ENCODE results near the gene LRRC49. TPM values are rescaled to one million over a fixed set of nuclear protein-coding genes. Genes with fewer than 3 reads are reported as not detected.

LRRC49 gene, protein sequence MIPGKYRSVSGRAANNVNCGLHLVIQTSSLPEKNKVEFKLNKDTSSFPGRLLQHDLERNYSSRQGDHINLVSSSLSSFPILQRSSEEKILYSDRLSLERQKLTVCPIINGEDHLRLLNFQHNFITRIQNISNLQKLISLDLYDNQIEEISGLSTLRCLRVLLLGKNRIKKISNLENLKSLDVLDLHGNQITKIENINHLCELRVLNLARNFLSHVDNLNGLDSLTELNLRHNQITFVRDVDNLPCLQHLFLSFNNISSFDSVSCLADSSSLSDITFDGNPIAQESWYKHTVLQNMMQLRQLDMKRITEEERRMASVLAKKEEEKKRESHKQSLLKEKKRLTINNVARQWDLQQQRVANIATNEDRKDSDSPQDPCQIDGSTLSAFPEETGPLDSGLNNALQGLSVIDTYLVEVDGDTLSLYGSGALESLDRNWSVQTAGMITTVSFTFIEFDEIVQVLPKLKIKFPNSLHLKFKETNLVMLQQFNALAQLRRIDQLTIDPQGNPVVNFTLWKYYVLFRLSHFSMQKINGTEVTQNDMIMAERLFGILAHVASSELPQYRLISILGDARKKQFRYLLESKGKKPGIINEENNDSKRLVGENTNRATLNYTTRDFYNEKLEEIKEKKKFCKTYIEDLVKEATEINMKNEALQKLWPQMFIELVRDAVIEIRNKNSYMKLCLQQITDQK
- total RNA-seq, result 1 to 10 TPM; 2.4 to 2.8 TPM

DNA sequence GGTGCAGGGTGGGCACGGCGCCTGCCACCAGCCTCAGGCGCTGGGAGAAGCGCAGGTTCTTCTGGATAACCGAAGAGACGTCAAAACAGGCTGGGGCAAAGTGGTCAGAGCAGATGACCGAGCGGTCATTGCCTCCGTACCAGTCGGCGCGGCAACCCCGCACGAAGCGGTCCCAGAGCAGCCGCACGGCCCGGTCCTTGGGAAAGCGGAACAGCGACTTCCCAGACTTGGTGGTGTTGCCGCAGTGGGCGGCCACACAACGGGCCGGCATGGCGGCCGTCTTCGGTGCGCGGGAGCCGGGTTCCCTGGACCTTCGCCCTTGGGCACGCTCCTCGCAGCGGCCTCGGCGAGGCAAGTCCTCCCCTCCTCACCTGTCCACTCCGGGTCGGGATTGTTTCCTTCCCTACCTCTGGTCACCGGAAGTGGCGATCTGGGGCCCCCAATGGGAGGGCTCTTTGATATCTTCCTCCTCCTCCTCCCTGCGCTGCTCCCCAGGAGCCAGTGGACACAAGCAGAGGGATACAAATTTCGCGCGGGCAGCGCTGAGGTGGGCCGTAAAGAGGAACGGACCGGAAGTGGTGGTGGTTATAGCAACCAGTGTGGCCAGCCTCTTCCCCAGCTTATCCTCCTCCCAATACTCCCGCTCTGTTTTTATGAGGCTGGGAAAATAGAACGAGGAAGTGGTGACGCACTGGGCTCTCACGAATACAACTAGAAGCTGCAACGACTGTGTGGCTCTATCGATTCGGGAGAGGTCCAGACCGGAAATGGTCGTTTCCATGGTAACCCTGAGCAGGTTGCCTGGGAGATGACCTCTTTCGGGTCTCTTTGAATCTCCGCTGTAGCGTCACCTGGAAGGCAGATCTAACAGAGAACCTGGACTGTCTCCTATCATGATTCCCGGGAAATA lies at the start of gene LRRC49, which contains the start of gene THAP10:
Gene LRRC49, plus strand, starts transcription at position 825 of the 910 bp plus-strand sequence. Its CDS starts 69 bp downstream, at position 894.
Gene THAP10, minus strand, starts transcription at position 432 of the 910 bp plus-strand sequence. Its CDS starts 161 bp downstream, at position 271.
- Histone ChIP-seq H3K27me3 (no peaks in the 10 kb centered on the region), H3K4me3 (peak within 1 kb of the TSS; percentile 73), H3K27ac (peak within 1 kb of the TSS; percentile 71), H3K9me3 (no peaks in the 10 kb centered on the region), H3K9ac (ENCODE audit: low read depth in 2 of 2, low read length in 2 of 2) (peak within 1 kb of the TSS; percentile 57 to 68), H3K4me1 (no peaks in the 10 kb centered on the region), H3K36me3 (no peaks in the 10 kb centered on the region)
- peak; percentile 89 for DNase-seq
- intact Hi-C loops (cut with DNase I), result no loop called here
- TF ChIP-seq, protein P1, sequence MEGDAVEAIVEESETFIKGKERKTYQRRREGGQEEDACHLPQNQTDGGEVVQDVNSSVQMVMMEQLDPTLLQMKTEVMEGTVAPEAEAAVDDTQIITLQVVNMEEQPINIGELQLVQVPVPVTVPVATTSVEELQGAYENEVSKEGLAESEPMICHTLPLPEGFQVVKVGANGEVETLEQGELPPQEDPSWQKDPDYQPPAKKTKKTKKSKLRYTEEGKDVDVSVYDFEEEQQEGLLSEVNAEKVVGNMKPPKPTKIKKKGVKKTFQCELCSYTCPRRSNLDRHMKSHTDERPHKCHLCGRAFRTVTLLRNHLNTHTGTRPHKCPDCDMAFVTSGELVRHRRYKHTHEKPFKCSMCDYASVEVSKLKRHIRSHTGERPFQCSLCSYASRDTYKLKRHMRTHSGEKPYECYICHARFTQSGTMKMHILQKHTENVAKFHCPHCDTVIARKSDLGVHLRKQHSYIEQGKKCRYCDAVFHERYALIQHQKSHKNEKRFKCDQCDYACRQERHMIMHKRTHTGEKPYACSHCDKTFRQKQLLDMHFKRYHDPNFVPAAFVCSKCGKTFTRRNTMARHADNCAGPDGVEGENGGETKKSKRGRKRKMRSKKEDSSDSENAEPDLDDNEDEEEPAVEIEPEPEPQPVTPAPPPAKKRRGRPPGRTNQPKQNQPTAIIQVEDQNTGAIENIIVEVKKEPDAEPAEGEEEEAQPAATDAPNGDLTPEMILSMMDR (IDR thresholded peaks at IDR 0.05), result no peak

DNA sequence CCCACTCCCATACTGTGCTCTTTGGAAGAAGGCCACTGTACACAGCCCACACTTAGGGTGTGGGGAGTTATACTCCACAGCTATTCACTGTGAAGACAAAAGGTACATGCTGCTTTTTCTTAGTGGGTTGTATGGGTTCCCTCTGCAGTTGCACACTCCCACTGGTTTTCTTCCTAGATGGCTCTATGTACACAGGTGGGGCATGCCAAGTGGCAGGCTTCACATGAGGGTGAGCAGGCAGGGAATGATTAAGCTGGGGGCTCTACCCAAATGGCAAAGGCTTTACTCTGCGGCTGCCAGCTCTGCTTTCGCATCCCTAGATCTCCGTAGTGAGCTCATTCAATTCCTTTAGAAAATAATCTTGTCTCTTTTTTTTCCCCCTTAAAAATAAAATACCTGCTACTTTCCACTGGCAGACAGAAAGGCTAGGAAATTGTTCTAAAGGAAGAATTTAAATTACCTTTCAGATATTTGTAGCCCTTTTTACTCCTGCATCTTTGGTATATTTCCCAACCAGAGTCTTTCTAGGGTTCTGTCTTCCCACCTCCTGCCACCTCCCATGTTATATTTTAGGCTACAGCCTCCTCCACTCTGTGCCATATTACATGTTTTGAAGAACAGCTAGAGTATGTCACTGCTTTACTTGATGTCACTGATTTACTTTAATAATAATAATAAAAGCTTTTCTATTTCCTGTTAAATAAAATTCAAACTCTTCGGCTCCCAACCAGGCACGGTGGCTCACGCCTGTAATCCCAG lies 46.8 kb upstream of the LRRC49 start:
- Histone ChIP-seq H3K36me3 (no peaks in the 10 kb centered on the region), H3K4me1 (no peaks in the 10 kb centered on the region), H3K27me3 (no peaks in the 10 kb centered on the region), H3K4me3 (no peak overlapping the region), H3K27ac (no peak overlapping the region), H3K9ac (ENCODE audit: low read depth in 2 of 2, low read length in 2 of 2) (no peak overlapping the region), H3K9me3 (no peaks in the 10 kb centered on the region)
- DNase-seq, result no peak
- TF ChIP-seq, protein P1 (IDR thresholded peaks at IDR 0.05), result no peak
- intact Hi-C loops (cut with DNase I), result no loop called here

DNA sequence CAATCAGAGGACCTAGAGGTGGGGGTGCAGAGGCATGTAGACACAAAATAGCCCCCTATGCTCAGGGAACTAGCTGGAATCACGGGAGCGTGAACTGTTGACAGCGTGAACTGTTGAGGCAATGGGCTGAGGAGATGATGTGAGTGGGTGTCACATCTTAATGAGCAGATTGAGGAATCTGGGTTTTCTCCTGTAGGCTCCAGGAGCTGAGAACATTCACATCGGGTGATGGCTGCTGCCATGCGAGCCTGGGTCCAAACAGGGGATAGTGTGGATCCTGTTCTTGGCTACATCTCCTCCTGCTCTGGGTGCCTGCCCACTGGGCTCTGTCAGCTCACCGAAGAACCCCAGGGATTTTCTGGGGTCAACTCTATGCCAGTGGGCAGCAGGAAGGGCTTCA lies 40.7 kb upstream of the LRRC49 start:
- Histone ChIP-seq H3K4me1 (no peaks in the 10 kb centered on the region), H3K27ac (no peak overlapping the region), H3K4me3 (no peak overlapping the region), H3K9ac (ENCODE audit: low read depth in 2 of 2, low read length in 2 of 2) (no peak overlapping the region), H3K9me3 (no peaks in the 10 kb centered on the region), H3K36me3 (no peaks in the 10 kb centered on the region), H3K27me3 (peaks cover 8% of the 10 kb centered on the region)
- no peak for DNase-seq
- intact Hi-C loops (cut with DNase I), result no loop called here
- TF ChIP-seq, protein P1 (IDR thresholded peaks at IDR 0.05), result no peak

DNA sequence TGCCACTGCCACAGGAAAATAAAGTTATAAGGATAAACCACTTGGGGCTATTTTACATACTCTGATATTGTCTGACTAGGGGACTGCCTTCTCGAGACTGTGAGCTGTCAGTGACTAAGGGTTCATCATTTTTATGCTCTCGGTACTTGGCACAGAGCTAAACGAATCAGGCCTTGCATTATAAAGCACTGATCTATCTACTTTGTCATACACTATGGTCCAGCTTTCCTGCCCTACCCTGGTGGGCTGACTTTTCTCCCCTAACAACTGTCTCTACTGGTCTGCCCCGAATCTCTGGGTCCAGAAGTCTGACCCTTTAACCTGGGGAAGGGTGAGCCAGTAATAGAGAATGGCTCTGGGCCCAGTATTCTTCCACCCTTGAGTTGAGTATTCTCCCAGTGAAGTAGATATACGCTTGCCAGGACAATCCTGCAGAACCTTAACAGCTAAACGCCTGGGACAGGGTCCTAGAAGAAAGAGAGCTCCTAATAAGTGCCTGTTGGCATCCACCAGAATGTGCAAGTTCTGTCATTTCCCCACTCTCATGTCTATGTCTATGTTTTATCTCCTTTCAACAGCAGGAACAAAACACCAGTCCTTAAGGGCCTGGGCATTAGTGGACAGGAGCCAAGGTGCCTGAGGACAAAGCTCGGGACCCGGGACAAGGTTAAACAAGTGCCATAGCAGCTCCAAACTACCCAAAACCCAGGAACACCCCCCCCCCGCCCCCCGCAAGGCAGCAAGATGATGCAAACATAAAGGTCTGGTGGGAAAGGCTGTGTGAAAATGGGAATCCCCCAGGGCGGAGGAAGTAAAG lies 39.9 kb upstream of the LRRC49 start:
- Histone ChIP-seq H3K27ac (no peak overlapping the region), H3K36me3 (no peaks in the 10 kb centered on the region), H3K4me3 (peak overlapping the region; percentile 52)

More for the DNA sequence above, 39.9 kb upstream of the LRRC49 start:
- no peak for DNase-seq
- Histone ChIP-seq H3K4me1 (no peaks in the 10 kb centered on the region), H3K9ac (ENCODE audit: low read depth in 2 of 2, low read length in 2 of 2) (peak overlapping the region in 1 of 2 donors; percentile 66), H3K27me3 (peaks cover 8% of the 10 kb centered on the region), H3K9me3 (no peaks in the 10 kb centered on the region)
- intact Hi-C loops (cut with DNase I), result no loop called here
- TF ChIP-seq, protein P1 (IDR thresholded peaks at IDR 0.05), result no peak
